Bronchial epithelial cell (primary cell): Measurements from ENCODE around the gene MAPK4. TPM values are rescaled to one million over a fixed set of nuclear protein-coding genes. Genes with fewer than 3 reads are reported as not detected.
A peak's percentile ranks its signal among the peaks of the same experiment; 100 is the strongest.
"Not testable (repeated sequence)": the region's sequence is repeated elsewhere in the genome, so short reads cannot be mapped to it uniquely, and the experiment has no call there.

Source experiments
- DNase-seq: peaks from one replicate; pipeline ENCODE4 v3.0.0-alpha.2; 2010; ENCODE audit warnings: low read depth
- FAIRE-seq: peaks from 2 replicates; lab custom pipeline; 2011; peaks lifted over from hg19 to GRCh38; lab: Jason Lieb, UNC
- H3K27me3 ChIP-seq: 2 replicates; pipeline ENCODE4 v1.5.1; 2011; ENCODE audit warnings: low read length; ENCODE audit not compliant: control insufficient read depth, insufficient read depth
- H3K36me3 ChIP-seq: 2 replicates; pipeline ENCODE4 v1.5.1; 2011; ENCODE audit warnings: low read length; ENCODE audit not compliant: control insufficient read depth, insufficient read depth
- H3K4me3 ChIP-seq: 2 replicates; pipeline ENCODE4 v1.5.1; 2011; ENCODE audit warnings: mild to moderate bottlenecking, low read depth, low read length, control low read depth
- total RNA-seq: library from RNA; depleted of rRNA; stranded (reverse); fragments of >200 nt; gene quantifications from 2 replicates; pipeline ENCODE4 v1.2.1, GENCODE V29; 2014
- TF ChIP-seq, protein P1 (sequence below): IDR thresholded peaks from 2 replicates; pipeline ENCODE4 v1.5.1; 2011; ENCODE audit warnings: mild to moderate bottlenecking, moderate library complexity, low read length, control low read depth, inconsistent platforms; ENCODE audit not compliant: insufficient read depth, severe bottlenecking

MAPK4 gene
- total RNA-seq, 1 donor from 2014 or later = not detected

- no peak overlapping the region for H3K4me3 ChIP-seq
- H3K27me3 ChIP-seq = no peaks in the 10 kb centered on the region
- TF ChIP-seq, protein P1, sequence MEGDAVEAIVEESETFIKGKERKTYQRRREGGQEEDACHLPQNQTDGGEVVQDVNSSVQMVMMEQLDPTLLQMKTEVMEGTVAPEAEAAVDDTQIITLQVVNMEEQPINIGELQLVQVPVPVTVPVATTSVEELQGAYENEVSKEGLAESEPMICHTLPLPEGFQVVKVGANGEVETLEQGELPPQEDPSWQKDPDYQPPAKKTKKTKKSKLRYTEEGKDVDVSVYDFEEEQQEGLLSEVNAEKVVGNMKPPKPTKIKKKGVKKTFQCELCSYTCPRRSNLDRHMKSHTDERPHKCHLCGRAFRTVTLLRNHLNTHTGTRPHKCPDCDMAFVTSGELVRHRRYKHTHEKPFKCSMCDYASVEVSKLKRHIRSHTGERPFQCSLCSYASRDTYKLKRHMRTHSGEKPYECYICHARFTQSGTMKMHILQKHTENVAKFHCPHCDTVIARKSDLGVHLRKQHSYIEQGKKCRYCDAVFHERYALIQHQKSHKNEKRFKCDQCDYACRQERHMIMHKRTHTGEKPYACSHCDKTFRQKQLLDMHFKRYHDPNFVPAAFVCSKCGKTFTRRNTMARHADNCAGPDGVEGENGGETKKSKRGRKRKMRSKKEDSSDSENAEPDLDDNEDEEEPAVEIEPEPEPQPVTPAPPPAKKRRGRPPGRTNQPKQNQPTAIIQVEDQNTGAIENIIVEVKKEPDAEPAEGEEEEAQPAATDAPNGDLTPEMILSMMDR = no peak
- no peak for DNase-seq
- no peaks in the 10 kb centered on the region for H3K36me3 ChIP-seq
- FAIRE-seq = no peak
These were observed 11.7 kb downstream of the MAPK4 start for GRCh38 chr18:50571606-50572005.

- DNase-seq, FAIRE-seq, H3K36me3 ChIP-seq, H3K27me3 ChIP-seq, H3K4me3 ChIP-seq: not testable (repeated sequence)
These were observed 13.3 kb downstream of the MAPK4 start for GRCh38 chr18:50573196-50573595.

DNA sequence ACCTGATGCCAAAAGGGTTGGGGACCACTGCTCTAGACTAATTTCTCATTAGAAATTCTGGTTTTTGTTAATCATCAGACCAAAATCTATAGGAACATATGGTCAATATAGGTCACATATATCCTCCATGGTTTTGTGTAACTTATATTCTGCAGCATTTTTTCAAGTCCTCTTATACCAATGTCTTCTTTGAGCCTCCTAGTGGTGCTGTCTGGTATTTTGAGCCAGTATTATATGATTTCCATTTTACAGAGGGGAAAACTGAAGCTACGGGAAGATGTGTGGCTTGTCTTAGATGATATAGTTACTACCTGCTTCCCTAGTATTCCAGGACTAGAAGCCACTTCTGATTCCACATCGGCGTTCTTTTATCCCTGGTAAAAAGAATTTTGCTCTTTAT lies 13.8 kb downstream of the MAPK4 start:
- TF ChIP-seq, protein P1 = peak; percentile 26
- no peaks in the 10 kb centered on the region for H3K27me3 ChIP-seq
- H3K36me3 ChIP-seq = no peaks in the 10 kb centered on the region
- FAIRE-seq (no peak), DNase-seq (peak; percentile 13)
- no peak overlapping the region for H3K4me3 ChIP-seq

- DNase-seq = no peak
- TF ChIP-seq, protein P1 = no peak
- Histone ChIP-seq H3K4me3 (no peak overlapping the region), H3K36me3 (no peaks in the 10 kb centered on the region), H3K27me3 (no peaks in the 10 kb centered on the region)
- peak; percentile 60 for FAIRE-seq
These were observed 18.1 kb downstream of the MAPK4 start for GRCh38 chr18:50578030-50578429.

- DNase-seq = peak; percentile 94
These were observed 18.8 kb downstream of the MAPK4 start for GRCh38 chr18:50578651-50579050.

GRCh38 chr18:50579061-50579774 lies 19.3 kb downstream of the MAPK4 start:
- Histone ChIP-seq H3K27me3 (no peaks in the 10 kb centered on the region), H3K4me3 (no peak overlapping the region), H3K36me3 (no peaks in the 10 kb centered on the region)
- DNase-seq (peak; percentile 5), FAIRE-seq (peak; percentile 88)
- TF ChIP-seq, protein P1 = no peak

More at GRCh38 chr18:50578651-50579050, 18.8 kb downstream of the MAPK4 start:
- no peak for FAIRE-seq
- Histone ChIP-seq H3K4me3 (no peak overlapping the region), H3K36me3 (no peaks in the 10 kb centered on the region), H3K27me3 (no peaks in the 10 kb centered on the region)
- TF ChIP-seq, protein P1 = peak; percentile 31
